CD4-positive, alpha-beta T cell treated with Interleukin-15 for 4 hours (primary cell): ENCODE measurements around the gene PDP2.

Experiments
- DNase-seq: peaks from one replicate; pipeline ENCODE4 v3.0.0-alpha.2; 2020; ENCODE audit warnings: low spot score

PDP2 gene

DNA sequence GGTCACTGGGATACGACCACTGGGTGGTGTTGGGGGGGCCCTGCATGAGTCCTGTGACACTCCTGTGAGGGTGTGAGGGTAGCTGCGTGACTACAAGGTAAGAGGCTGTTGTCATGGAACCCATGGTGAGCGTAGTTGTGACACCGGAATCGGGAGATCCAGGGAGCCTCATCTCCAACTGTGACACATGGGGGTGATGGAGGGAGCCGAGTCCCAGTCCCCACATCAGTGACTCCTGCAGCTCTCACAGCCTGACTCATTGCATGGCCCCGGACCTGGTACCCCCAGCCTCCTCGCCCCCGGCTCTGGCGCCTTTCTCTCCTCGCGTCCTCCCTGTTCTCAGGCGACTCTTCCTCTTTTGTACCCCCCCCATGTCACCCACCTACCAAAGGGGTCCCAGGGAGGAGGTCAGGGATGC lies 24.1 kb downstream of the PDP2 start:
- DNase-seq = no peak

DNA sequence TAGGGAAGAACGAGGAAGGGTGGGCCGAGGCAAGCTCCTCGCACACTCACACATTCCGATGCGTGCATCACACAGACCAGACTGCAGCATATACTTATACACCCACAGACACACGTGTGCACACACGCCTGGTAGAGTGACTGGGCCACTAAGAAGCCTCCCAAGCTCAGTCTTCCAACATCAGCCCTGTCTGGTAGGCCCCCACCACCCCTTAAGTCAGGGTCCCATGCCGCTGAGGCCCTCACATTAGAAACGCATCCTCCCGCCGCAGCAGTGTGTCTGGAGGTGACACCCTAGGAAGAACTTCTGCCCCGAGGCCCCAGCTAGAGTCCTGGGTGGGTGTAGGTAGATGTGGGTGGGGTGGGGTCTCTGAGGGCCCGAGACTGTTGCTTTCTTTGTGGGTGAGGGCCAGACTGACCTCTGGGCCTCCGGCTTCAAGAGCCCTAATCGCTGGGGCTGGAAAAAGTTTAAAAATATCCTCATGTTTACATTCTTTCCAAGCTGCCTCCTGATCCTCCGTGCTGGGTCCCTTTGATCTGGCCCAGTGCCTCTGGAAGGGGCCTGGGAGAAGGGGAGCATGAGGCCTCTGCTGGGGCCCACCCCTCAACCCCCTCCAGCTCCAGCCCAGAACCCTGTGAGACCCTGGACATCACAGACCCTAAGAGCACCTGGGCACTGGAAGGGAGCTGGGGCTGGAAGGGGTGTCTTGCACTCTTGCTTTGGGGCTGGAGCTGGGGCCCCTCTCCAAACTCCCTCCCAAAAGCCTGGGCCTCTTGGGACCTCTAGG lies 24.7 kb downstream of the PDP2 start:
- no peak for DNase-seq

DNA sequence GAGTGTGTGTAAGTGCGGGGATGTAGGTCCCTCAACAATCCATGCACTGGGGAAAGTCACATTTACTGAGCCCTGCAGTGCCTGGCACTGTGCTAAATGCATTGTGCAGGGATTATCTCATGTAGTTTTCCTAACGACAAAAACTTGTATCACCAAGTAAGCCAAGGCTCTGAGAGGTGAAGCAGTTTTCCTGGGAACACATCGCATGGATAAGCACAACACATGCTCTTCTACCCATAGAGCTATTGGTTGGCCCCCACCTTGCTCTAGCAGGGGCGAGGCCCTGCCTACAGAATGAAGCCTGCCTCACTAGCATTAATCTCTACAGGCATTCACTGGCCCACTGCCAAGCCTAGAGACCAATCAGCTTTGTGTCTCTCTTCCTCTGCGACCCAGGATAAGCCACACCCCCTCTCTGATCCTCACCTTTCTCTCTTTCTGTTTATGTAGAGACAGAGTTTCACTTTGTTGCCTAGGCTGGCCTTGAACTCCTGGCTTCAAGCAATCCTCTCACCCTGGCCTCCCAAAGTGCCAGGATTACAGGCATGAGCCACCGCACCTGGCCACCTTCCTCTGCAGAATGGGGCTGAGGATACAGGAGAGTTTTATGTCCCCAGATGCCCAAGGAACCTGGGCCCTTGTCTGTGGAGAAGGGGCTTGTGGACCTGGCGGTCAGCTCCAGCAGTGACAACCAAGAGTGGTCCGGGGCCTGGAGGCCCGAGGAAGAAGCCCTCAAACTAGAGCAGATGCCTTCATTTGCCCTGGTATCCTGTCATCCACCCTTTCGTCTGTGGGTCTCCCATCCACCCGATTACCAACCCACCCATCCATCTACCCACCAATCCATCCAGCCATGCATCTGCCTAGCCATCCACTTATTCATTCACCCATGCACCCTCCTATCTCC lies 25.6 kb downstream of the PDP2 start:
- peak; percentile 11 for DNase-seq

DNA sequence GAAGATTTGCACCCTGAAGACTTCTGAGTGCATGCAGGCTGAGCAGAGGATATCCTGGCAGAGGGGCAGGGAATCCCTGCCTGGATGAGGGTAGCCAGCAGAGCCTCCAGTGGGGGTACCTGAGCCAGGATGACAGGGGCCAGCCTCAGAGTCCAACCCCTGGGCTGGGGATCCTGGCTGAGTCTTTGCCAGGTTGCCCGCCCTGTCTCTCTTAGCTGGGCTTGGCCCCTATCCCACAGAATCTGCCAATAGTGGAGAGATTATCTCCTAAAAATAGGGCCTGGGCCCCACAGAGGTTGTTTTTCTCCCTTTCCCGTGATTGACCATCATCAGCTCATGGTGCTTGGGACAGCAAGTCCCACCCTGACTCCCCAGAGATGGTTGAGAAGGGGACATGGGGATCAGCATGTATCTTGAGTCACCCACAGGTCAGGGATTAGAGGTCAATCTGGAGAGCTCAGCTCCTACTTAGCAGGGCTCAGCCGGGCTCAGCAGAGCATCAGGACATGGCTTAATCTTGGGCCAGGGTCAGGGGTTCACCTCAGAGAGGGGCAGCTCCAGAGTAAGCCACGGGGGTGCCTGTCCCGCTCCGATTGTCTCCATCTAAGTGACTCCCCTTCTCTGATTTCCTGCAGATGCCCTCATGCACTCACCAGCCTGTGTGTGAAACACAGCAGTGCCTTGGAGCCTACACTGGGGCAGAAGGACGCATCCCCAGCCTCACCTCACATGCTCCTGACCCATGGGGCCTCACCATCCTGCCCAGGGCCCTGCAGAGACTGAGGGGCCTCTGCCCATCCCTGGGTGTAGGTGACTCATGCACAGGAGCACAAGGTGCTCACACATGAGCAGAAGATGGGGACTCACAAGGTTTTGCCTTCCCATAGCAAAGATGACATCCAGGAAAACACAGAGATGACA lies 26.9 kb downstream of the PDP2 start:
- DNase-seq = no peak

DNA sequence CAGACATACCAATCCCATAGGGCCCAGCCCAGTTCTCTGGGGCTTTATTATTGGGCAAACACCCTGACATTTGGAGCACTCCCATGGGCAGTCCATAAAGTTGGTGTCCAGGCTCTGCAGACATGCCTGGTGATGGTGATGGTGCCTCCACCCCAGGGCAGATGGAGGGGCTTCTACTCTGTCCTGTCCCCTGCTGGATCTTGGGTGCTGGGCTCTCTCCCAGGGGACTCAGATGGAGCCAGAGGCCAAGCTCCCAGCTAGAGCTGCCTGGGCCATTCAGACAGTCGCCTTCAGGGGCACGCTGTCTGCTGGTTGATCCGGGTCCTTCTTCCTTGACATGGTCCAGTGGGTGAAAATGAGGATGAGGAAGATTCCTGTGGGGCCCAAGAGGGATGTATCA lies 27.8 kb downstream of the PDP2 start:
- DNase-seq = no peak

DNA sequence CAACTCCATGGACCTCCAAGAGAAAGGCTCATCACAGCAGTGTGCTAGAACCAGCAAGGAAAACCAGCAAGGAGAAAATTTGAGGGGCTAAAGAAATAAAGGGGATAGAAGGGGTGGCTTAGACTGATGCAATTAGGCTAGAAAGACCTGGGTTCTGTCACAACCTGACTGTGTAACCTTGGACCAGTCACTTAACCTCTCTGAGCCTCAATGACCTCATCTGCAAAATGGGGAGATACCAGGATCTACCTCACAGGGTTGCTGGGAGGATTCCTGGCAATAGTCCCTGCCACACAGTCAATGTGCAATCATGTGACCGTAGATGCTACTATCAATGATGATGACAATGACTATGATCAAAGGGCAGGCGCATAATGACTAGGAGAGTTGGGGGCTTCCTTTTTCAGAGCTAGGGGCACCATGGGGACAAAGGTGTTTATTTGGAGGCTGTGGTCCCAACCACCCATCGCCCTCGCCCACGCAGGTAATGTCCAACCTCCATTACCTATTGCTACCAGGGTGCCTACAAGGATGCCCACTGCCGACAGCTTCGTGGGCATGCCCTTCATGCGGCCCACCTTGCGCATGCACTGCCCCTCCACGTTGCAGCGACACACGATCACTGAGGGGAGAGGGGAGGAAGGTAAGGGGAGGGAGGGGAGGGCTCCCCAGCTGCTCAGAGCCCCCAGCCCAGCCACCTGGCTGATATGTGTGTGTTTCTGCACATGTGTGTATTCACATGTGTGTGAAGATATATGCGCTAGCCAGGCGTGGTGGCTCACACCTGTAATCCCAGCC lies 28.6 kb downstream of the PDP2 start:
- DNase-seq = no peak

DNA sequence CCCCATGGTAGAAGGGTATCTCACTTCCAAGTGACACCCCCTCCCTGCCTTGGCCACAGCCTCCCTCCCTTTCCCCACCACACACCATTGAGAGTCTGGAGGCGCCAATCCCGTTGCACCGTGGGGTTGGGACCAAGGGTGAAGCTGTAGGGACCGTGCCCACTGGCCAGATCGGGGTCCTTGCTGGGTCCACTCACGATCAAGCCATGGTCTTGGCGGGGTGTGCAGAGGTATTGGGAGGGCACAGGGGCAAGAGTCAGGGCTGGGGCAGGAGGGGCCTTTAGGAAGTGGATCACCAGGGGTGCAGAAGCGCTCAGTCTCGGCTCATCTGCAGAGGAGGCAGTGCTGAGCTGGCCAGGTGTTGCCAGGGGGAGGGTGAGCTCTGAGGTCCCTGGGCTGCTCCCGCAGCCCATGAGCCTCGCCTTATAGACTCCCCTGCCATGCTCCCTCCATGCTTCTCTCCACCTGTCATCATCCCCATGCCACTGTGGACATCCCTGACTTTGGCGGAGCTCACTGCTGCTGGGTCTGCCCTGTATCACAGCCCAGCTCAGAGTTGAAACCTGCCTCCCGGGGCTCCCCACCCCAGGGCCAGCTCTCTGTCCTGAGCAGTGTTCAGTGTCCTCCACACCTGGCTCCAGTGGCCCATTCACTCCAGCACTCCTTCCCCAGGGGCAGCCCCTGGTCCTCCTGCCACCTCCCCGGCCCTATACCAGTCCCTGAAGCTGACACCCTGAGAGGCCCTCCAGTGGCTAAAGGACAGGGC lies 30.0 kb downstream of the PDP2 start:
- DNase-seq = no peak

DNA sequence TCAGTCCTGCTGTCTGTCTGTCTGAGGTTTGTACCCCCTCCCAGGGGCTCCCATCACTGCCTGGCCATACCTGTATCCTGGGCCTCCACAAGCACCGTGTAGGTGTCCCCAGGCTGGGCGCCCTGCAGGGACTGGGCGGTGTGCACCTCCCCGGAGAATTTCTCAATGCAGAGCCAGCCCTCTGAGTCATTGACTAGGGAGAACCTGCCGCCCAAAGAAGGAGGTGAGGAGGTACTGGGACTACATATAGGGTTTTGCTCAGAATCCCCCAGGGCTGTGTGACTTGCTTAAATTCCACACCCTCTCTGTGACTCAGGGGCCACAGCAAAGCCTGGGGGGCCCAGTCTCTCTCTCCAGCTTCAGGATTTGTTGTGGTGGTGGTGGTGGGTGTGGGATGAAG lies 30.8 kb downstream of the PDP2 start:
- DNase-seq = no peak

DNA sequence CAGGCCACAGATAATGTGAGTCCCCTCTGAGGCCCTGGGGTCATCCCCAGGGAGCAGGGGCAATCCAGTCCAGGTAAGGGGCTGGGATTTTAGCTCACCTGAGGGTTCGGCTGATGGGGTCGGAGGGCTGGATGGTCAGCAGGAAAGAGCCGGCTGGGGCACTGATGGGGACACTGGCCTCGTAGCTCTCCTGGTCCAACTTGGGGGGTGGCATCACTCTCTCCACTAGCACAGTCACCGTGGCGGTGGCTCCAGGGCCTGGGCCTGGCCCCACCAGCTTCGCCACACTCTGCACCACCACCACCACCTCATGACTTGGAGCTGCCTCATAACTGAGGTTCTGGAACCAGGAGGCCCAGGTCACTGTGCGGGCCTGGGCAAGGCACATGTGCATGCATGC lies 31.5 kb downstream of the PDP2 start:
- no peak for DNase-seq

DNA sequence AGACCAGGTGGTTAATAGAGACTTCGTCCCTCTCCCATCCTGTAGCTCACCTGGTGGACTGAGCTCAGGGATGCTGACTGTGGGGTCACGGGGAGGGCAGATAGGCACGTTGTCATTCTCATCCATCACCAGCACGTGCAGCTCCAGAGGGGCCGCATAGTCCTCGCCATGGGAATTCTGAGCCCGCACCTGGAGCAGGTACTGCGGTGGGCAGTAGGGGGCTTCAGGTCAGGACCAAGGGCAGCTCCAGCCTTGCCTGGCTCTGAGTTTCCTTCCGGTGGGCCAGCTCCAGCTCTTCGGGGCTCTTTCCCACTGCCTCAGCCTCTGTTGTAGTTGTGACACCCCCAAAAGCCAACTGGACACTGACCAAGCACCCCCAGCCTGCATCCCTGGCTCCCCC lies 32.8 kb downstream of the PDP2 start:
- DNase-seq = no peak

DNA sequence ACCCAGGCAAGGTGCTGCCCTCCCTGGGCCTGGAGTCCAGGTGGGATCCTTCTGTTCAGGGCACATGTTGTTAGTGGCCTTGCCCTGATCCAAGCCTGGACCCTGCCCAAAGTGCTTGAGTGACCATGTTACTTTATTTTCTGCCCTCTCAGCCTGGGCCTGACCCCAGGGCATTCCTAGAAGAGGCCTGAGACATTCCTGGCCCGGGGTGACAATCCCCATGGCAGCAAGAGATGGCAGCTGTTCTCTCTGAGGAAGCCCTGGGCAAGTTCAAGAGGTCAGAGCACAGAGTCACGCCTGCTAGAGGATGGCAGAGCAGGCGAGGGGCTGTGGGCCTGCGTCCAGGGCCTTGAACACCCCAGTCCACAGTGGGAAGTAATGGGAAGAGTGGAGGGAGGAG lies 33.4 kb downstream of the PDP2 start:
- DNase-seq = no peak

DNA sequence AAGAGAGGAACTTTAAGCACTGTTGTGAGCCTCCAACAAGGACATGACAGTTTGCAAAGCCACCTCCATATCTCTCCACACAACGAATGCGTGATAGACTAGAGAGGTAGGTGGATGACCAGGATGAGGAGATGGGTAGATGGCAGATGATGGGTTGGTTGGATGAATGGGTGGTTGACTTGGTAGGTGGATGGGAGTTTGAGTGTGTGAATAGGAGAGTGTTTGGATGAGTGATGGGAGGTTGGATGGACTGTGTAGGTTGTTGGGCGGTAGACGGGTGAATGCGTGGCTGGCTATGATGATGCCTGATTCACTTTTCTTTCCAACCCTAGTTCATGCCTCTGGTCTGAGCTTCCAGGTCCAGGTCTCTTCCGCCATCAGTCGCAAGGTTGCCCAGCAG lies 34.2 kb downstream of the PDP2 start:
- DNase-seq = no peak

DNA sequence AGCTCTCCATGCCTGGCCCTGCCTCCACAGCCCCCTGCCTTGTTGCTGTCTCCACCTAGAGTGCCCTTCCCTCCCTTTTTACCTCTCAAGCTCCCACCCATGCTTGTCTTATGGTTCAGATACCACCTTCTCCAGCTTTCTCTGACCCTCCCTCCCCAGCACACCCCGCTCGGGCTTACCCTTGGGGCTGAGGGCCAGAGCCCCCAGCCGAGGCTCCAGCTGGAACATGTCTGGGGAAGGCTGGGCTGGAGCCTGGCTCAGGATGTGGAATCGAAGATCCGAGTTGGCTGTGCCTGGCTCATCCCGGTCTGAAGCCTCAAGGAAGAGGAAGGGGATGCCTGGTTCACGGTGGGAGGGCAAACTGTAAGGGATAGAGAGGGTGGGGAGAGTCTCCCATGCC lies 34.7 kb downstream of the PDP2 start:
- DNase-seq = no peak

DNA sequence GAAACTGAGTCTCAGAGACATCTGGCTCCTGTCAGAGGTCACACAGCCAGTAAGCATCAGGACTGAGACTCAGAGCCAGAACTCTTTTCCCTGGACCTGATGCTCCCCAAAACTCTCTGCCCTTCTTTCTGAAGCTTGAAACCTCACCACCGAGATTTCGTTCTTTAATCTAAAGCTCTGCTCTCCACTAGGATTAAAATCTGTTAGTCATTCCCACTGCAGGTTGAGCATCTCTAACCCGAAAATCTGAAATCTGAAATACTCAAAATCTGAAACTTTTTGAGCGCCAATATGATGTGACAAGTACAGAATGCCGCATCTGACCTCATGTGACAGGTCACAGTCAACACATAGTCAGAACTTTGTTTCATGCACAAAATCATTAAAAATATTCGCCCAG lies 36.2 kb downstream of the PDP2 start:
- no peak for DNase-seq

DNA sequence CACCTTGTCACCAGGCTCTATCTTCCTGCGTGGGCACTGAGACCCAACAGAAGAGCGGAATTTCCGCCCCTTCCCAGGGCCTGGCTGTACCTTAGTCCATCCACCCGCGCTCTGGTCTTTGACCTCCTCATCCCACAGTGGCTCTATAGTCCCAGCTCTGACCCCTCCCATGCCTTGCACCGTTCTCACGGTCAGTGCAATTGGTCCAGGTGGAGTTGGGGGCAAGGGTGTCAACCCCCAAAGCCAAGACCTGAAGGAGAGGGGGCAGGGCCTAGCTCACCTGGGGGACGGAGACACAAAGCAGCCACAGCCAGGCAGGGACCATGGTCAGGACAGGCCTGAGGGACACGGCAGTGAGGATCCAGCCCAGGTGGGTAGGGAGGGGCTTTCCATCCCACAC lies 37.4 kb downstream of the PDP2 start:
- no peak for DNase-seq

DNA sequence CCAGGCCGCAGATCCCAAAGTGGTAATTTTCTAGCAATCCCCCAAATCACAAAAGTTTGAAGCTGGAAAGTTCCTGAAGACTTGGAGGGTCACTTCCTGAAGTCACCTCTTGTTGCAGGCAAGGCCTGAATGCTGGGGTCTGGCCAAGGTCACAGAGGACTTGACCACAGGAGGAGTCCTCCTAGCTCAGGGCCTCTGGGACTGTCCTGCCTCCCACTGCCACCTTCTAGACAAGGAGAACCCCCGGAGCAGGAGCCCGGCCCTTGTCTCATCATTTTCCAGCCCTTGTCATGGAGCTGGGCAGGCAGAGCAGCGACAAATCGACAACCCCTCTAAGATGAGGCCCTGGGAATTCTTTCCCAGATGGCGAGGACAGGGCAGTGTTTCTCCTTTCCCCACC lies 38.0 kb downstream of the PDP2 start:
- DNase-seq = no peak

DNA sequence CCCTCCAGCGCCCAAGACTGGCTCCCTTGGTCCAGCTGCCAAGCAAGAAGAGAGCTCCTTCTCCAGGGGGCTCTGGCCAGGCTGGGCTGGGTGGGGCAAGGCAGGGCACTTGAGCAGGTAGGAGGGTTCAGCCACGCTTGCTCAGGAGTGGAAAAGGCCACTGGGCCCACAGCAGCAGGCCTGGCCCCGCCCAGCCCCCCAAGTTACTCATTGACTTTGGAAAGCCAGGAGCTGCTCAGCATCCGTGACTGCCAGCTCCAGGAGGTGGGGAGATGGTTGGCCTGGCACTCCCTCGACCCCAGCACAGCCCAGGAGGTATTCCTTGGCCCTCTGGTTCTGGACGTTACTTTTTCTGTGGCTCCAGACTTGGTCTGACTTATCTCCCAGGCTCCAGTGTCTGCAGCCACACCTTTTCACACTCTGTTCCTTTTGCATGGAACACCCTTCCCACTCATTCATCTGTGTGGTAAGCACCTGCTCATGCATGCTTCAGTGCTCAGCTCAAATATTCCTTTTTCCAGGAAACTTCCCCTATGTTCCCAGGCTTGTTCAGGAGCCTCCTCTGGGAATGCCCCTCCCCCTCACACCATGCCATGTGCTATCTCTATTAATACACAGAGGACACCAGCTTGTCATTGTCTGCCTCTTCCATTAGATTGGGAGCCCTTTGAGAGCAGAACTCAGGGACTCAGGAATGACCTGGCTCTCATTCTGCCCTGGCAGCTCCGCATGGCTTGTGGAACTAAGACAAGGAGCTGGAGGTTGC lies 38.7 kb downstream of the PDP2 start, which contains the start of gene CDH16:
CDH16 (minus strand) TSS at position 83 of the 766 bp plus-strand sequence. CDS start 820 bp downstream, outside the sequence.
- DNase-seq = no peak

DNA sequence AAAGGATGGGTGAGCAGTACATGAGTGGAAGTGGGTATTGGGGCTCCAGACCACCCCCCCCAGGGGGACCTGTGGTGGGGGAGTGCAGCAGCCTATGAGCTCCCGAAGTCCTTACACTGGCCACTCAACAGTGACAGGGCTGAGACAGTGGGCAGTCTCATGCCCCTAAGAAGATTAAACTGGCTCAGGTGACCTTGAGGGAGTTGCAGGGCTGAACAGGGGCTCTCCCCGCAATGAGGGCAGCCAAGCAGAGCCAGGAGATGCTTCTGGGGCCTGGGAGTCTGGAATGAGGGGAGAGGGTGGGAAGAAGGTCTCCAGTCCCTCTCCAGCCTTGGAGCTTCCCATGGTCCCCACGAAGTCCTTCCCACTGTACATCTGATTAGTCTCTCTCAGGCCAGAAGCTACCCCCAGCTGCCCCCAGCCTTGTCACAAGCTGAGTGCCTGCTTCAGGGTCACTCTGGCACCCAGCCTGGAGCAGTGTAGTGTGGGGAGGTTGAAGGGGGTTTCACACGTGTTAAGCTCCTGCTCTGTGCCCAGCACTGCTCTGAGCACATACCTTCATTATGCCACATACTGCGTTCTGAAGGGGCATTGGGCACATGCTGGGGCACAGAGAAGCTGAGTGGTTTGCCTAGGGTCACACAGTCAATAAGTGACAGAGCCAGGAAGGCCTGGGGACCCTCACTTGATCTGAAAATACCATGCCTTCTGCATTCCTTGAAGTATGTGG lies 39.4 kb downstream of the PDP2 start:
- no peak for DNase-seq

DNA sequence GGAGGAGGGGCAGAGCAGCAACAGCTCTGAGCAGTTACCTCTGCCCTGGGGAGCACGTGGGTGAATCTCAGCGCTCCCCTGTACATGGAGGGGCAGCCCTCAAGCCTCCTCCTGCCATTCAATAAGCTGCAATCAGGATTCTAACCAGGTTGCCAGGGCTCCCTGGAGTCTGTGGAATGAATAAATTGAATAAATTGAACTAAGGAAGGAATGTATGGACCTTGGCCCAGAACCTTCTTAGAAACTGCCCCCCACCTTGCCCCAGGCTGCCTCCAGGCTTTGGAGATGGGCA lies 39.9 kb downstream of the PDP2 start:
- no peak for DNase-seq
